GM19099 (cell line): ENCODE results near the gene UNC93B1.

ENCODE experiments used
- POLR2A ChIP-seq: IDR thresholded peaks from 3 replicates; pipeline ENCODE4 v1.6.1; 2011; ENCODE audit warnings: low read depth; ENCODE audit not compliant: insufficient read length; ENCODE audit errors: extremely low read depth

The UNC93B1 gene

GRCh38 chr11:68018730-68019190 lies 14.9 kb upstream of the UNC93B1 start:
- TF ChIP-seq POLR2A = no peak

- TF ChIP-seq POLR2A = no peak
These were observed 14.3 kb upstream of the UNC93B1 start for GRCh38 chr11:68017980-68018729.

GRCh38 chr11:68016904-68017817 lies 13.3 kb upstream of the UNC93B1 start:
- no peak for TF ChIP-seq POLR2A

- no peak for TF ChIP-seq POLR2A
These were observed 12.4 kb upstream of the UNC93B1 start for GRCh38 chr11:68016161-68016903.

- no peak for TF ChIP-seq POLR2A
These were observed 11.6 kb upstream of the UNC93B1 start for GRCh38 chr11:68015467-68015866.

GRCh38 chr11:68014947-68015447 lies 11.1 kb upstream of the UNC93B1 start:
- TF ChIP-seq POLR2A = no peak

GRCh38 chr11:68014157-68014946 lies 10.5 kb upstream of the UNC93B1 start:
- no peak for TF ChIP-seq POLR2A

GRCh38 chr11:68013611-68014156 lies 9.8 kb upstream of the UNC93B1 start:
- TF ChIP-seq POLR2A = no peak

GRCh38 chr11:68012843-68013610 lies 9.1 kb upstream of the UNC93B1 start:
- TF ChIP-seq POLR2A = no peak

GRCh38 chr11:68012044-68012842 lies 8.3 kb upstream of the UNC93B1 start:
- TF ChIP-seq POLR2A = no peak

GRCh38 chr11:68011051-68011943 lies 7.4 kb upstream of the UNC93B1 start:
- no peak for TF ChIP-seq POLR2A

GRCh38 chr11:68010090-68011041 lies 6.5 kb upstream of the UNC93B1 start, which contains the start of gene ALDH3B1:
TSS of gene ALDH3B1 (plus strand) at chr11:68010327. CDS start at chr11:68015298, 4,971 bp downstream.
- no peak for TF ChIP-seq POLR2A
